ENCODE data around the gene CREBBP. TPM values are rescaled to one million over a fixed set of nuclear protein-coding genes. Genes with fewer than 3 reads are reported as not detected.
"Not testable (repeated sequence)": the region's sequence is repeated elsewhere in the genome, so short reads cannot be mapped to it uniquely, and the experiment has no call there.

CREBBP gene
- total RNA-seq, 1 donor from 2014 or later = 131 TPM

DNA sequence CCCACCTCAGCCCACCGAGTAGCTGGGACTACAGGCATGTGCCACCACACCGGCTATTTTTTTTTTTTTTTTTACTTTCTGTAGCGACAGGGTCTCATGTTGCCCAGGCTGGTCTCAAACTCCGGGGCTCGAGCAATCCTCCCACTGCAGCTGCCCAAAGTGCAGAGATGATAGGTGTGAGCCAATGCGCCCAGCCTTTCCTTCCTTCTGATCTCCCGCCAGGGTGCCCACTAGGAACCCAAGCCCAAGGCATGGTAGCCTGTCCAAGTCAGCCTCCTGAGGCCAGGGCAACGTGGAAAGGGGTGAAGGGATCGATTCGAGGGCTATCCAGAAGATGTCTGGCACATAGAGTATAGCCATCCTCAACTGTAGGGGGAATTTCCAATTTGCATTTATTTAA lies 9.6 kb upstream of the CREBBP start:
- Mint-ChIP-seq H3K9me3 (peaks cover 3% of the 10 kb centered on the region), H3K27ac (no peak overlapping the region), H3K4me3 (no peak overlapping the region), H3K4me1 (no peaks in the 10 kb centered on the region), H3K36me3 (ENCODE audit: low read depth) (no peaks in the 10 kb centered on the region), H3K27me3 (peaks cover 14% of the 10 kb centered on the region)
- intact Hi-C loops (cut with micrococcal nuclease) = no loop called here
- TF ChIP-seq CTCF (IDR thresholded peaks at IDR 0.05) = no peak
- no peak for ATAC-seq (ENCODE audit: low read depth)
- ChIA-PET POLR2A (no interaction called here), CTCF (no interaction called here)
- DNase-seq = no peak

DNA sequence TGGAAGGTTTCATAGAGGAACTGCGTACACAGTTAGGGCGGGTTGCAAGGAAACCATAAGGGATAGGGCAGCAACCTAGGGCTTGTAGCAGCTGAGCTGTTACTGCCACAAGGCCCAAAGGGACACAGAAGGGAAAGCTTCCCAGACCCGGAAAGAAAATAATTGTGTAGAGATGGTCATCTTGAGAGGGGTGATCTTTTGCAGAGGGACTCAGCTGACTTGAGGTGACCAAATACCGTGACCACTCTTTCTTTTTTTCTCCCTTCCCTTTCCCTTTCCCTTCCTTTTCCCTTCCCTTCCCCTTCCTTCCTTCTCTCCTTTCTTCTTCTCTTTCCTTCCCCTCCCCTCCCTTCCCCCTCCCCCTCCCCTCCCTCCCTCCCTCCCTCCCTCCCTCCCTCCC lies 8.5 kb upstream of the CREBBP start:
- Mint-ChIP-seq H3K4me1 (no peaks in the 10 kb centered on the region), H3K9me3 (no peaks in the 10 kb centered on the region), H3K27me3 (peaks cover 12% of the 10 kb centered on the region), H3K36me3 (ENCODE audit: low read depth) (no peaks in the 10 kb centered on the region), H3K4me3 (no peak overlapping the region), H3K27ac (no peak overlapping the region)
- ATAC-seq (ENCODE audit: low read depth) (no peak), DNase-seq (no peak)
- intact Hi-C loops (cut with micrococcal nuclease) = no loop called here
- no peak for TF ChIP-seq CTCF (IDR thresholded peaks at IDR 0.05)
- ChIA-PET CTCF (no interaction called here), POLR2A (no interaction called here)

- H3K36me3 Mint-ChIP-seq (ENCODE audit: low read depth); POLR2A ChIA-PET; DNase-seq; H3K4me3 Mint-ChIP-seq; ATAC-seq (ENCODE audit: low read depth); CTCF ChIA-PET; H3K27me3 Mint-ChIP-seq; H3K4me1 Mint-ChIP-seq; H3K27ac Mint-ChIP-seq; H3K9me3 Mint-ChIP-seq; intact Hi-C loops (cut with micrococcal nuclease): not testable (repeated sequence)
Measured at GRCh38 chr16:3885999-3886398, 5.5 kb upstream of the CREBBP start.

DNA sequence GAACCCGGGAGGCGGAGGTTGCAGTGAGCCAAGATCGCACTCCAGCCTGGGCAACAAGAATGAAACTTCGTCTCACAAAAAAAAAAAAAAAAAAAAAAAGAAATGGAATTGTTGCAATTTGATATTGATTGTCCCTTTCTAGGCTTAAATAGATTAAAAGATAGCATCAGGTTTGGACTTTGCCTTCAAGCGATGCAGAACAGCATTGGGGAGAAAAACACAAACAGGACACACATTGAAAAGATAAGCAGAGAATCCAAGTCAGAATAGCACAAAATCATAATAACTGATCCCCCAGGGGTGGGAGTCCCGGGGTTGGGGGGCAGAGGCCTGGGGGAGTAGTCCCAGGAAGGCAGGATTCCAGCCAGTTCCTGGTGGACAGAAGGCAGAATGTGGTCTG lies 3.9 kb upstream of the CREBBP start:
- intact Hi-C loops (cut with micrococcal nuclease) = loop anchor here (5.0 kb wide), 1 partner anchor 357 kb away; no protein-coding TSS in a partner anchor
- Mint-ChIP-seq H3K4me3 (no peak overlapping the region), H3K9me3 (no peaks in the 10 kb centered on the region), H3K27me3 (peaks cover 9% of the 10 kb centered on the region), H3K27ac (no peak overlapping the region), H3K4me1 (peaks cover 5% of the 10 kb centered on the region), H3K36me3 (ENCODE audit: low read depth) (no peaks in the 10 kb centered on the region)
- CTCF ChIA-PET = no interaction called here
- TF ChIP-seq CTCF (IDR thresholded peaks at IDR 0.05) = no peak
- POLR2A ChIA-PET = no interaction called here
- no peak for DNase-seq
- no peak for ATAC-seq (ENCODE audit: low read depth)

- H3K4me3 Mint-ChIP-seq = peak overlapping the region; percentile 75
- TF ChIP-seq CTCF (IDR thresholded peaks at IDR 0.05) = no peak
- ATAC-seq (ENCODE audit: low read depth) (no peak), DNase-seq (no peak)
- ChIA-PET CTCF (interaction anchor here (0.6 kb wide), 1 partner anchor 879 kb away, joined by 3 read pairs; no protein-coding TSS in a partner anchor), POLR2A (no interaction called here)
- intact Hi-C loops (cut with micrococcal nuclease) = loop anchor here (5.0 kb wide), 1 partner anchor 355 kb away; no protein-coding TSS in a partner anchor
- peaks cover 24% of the 10 kb centered on the region for H3K4me1 Mint-ChIP-seq
- H3K27me3 Mint-ChIP-seq = peaks cover 5% of the 10 kb centered on the region
- H3K36me3 Mint-ChIP-seq (ENCODE audit: low read depth) = peaks cover 16% of the 10 kb centered on the region
- H3K9me3 Mint-ChIP-seq = no peaks in the 10 kb centered on the region
- H3K27ac Mint-ChIP-seq = peak overlapping the region; percentile 42
Measured at GRCh38 chr16:3882531-3882930, 2.0 kb upstream of the CREBBP start.

GRCh38 chr16:3881499-3881990 lies 1.0 kb upstream of the CREBBP start:
- Mint-ChIP-seq H3K27ac (peak overlapping the region; percentile 63), H3K9me3 (no peaks in the 10 kb centered on the region)

More at GRCh38 chr16:3881499-3881990, 1.0 kb upstream of the CREBBP start:
- intact Hi-C loops (cut with micrococcal nuclease) = loop anchor here (2.0 to 5.0 kb wide), 4 partner anchors 83 to 391 kb away; partner anchors contain the start of genes SLX4 and TFAP4
- H3K27me3 Mint-ChIP-seq = peaks cover 5% of the 10 kb centered on the region
- ATAC-seq (ENCODE audit: low read depth) (no peak), DNase-seq (no peak)
- peaks cover 33% of the 10 kb centered on the region for H3K4me1 Mint-ChIP-seq
- H3K36me3 Mint-ChIP-seq (ENCODE audit: low read depth) = peaks cover 25% of the 10 kb centered on the region
- ChIA-PET POLR2A (interaction anchor here (0.6 to 1.5 kb wide), 4 partner anchors 164 to 469 kb away, joined by 3 to 8 read pairs (median 4); partner anchors contain the start of genes PAM16 and TRAP1), CTCF (no interaction called here)
- peak overlapping the region; percentile 75 for H3K4me3 Mint-ChIP-seq
- TF ChIP-seq CTCF (IDR thresholded peaks at IDR 0.05) = no peak

Measured in activated B cell treated with CpG ODN at 0.5 μM for 24 hours (primary cell).